ENCODE results near the gene EXOG.

DNA sequence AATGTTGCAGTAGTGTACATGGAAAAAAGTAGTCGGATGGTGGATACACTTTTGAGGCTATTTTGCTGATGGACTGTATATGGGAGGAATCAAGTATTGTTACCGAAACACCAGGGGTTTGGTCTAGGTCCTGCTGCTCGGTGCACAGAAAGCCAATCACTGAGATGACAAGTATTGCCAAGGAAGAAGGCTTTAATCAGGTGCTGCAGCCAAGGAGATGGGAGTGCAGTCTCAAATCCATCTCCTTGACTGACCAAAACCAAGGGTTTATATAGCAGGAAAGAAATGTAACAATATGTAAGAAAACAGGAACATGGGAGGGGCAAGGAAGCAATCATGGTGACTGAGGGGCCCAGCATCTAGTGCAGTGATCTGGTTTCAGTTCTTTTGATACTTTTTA is 45.3 kb upstream of the EXOG start:
- no peak for TF ChIP-seq POLR2A (IDR thresholded peaks at IDR 0.05)
- TF ChIP-seq, protein P1, sequence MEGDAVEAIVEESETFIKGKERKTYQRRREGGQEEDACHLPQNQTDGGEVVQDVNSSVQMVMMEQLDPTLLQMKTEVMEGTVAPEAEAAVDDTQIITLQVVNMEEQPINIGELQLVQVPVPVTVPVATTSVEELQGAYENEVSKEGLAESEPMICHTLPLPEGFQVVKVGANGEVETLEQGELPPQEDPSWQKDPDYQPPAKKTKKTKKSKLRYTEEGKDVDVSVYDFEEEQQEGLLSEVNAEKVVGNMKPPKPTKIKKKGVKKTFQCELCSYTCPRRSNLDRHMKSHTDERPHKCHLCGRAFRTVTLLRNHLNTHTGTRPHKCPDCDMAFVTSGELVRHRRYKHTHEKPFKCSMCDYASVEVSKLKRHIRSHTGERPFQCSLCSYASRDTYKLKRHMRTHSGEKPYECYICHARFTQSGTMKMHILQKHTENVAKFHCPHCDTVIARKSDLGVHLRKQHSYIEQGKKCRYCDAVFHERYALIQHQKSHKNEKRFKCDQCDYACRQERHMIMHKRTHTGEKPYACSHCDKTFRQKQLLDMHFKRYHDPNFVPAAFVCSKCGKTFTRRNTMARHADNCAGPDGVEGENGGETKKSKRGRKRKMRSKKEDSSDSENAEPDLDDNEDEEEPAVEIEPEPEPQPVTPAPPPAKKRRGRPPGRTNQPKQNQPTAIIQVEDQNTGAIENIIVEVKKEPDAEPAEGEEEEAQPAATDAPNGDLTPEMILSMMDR (IDR thresholded peaks at IDR 0.05), result no peak
